NOMO-1 treated with dmso at 0.1 percent for 144 hours (cell line): ENCODE measurements around the gene DNAJB4.
"Not testable (repeated sequence)": the region's sequence is repeated elsewhere in the genome, so short reads cannot be mapped to it uniquely, and the experiment has no call there.

Experiments used
- DNase-seq: peaks from one replicate; lab custom pipeline; 2025; ENCODE audit not compliant: unreplicated experiment; lab: John Stamatoyannopoulos, UW

Gene DNAJB4

DNA sequence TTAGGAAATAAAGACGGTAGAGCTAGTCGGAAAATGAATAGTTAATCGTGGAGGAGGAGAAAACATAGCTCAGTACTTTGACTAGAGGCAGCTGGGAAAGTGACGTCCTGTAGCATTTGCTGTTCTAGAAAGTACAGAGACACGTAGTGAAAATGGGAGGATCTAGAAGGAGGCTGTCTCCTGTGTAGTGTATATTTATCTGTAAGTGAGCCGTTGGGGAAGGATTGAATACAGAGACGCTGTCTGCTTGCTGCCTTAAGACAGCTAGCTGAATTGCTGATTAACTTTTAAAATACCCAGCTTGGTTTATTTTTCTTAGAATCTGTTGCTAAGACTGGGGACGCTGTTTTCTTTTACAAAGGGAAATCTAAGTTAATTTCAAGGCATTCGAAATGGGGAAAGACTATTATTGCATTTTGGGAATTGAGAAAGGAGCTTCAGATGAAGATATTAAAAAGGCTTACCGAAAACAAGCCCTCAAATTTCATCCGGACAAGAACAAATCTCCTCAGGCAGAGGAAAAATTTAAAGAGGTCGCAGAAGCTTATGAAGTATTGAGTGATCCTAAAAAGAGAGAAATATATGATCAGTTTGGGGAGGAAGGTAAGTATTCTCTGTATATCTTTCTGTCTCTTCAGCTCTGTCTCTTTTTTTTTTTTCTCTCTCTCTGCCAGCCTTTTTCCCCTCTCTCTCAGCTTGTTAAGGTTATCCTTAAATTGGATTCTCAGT, at the start of gene DNAJB4:
Gene DNAJB4, plus strand, starts transcription at position 221 of the 729 bp plus-strand sequence. Its CDS starts 172 bp downstream, at position 393.
- peak; percentile 75 for DNase-seq

DNA sequence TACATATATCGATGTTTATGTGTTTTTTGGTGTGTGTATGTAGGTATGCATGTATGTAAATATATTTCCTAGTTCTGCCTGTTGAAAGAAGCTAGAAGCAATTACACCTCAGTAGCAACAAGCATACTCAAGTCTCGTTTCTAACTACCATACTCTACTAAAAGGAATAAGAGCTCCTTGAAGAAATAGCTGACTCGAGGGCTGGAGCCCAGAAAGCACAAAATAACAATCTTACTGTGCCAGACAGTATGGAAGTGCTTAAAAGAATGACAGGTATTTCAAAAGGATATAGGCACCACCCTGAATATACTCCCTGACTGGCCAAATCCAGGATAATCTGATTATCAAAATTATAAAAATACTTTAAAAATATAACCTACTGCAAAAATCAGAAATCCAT, 49.0 kb upstream of the DNAJB4 start:
- no peak for DNase-seq

DNA sequence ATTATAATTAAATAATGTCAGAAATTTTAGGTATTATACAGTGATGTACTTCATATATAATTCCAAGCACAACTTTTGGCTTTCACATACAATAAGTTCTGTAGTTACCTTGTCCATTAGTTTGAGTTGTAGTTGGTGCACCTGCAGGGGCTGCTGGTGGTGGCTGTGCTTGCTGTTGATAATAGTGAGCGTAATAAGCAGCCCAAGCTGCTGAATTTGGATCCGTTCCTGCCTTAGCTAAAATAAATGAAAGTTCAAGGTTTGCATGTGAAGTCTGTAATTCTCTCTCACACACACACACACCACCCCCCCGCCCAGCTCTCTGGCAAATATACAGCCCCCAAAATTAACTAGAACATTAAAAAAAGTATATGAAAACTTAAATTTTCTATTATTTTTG, 48.3 kb upstream of the DNAJB4 start:
- no peak for DNase-seq

DNA sequence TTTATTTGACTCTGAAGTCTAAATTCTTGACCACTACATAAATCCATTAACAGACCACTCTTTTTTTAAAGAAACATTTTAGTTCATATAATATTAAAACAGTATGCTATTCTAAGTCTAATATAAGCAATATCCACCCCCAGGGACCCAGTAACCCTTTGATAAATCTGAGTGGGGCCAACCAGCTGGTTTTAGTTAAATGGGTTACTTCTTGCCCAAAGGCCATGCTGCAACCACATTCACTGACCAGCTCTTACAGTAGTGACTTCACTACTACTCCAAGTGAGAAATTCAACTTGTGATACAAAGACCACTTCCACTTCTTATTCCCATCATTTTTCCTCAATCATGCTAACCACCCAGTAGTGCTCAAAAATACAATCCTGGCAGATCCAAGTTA, 46.3 kb upstream of the DNAJB4 start:
- no peak for DNase-seq

DNA sequence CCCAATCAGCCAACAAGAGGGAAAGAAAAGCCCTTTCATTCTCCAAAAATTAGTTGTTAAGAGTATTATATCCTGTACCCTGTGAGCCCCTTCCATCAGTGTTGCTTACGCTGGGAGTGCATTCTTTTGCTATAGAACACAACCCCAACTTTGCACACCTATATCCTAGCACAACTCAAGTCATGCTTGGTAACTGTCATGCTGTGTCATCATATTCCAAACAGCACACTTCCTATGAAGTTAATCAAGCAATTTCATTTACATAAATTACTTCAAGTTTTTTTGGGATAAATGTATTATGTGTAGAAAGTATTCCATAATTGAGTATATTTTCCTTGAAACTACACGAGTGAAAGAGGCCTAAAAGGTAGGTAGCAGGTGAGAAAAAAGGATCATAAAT, 45.9 kb upstream of the DNAJB4 start:
- no peak for DNase-seq

DNA sequence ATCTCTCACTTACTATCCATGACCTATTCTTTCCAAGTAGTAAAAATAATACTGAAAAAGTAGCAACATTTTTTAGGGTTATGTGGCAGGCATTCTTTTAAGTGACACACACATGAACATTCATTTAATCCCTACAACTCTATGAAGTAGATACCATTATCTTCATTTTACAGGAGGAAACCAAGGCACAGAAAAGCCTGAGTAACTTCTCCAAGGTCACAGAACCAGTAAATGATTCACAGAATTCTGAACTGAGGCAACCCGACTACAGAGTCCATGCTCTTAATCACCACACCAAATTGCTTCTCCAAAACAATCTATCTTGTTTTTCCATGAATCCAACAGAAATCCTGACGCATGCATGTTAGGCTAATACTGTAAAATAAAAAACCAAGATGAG, 43.3 kb upstream of the DNAJB4 start:
- no peak for DNase-seq

DNA sequence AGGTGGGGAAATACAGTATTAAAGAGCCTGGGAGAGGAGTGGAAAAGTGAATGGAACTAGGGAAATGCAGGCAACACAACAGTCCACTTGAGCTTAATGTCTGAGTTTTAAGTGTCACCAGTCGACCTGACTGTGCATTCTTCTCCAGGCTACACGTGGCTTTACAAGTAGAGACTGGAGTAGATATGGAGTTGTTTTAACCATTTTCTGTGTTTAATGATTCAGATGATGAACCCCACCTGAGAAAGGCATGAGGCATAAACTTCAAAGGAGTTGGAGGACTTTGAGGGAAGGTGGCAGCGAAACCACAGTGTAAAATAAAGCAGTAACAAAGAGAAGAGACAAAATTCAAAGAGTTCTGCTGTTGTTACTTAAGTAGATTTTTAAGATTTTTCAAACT, 38.4 kb upstream of the DNAJB4 start:
- no peak for DNase-seq

DNA sequence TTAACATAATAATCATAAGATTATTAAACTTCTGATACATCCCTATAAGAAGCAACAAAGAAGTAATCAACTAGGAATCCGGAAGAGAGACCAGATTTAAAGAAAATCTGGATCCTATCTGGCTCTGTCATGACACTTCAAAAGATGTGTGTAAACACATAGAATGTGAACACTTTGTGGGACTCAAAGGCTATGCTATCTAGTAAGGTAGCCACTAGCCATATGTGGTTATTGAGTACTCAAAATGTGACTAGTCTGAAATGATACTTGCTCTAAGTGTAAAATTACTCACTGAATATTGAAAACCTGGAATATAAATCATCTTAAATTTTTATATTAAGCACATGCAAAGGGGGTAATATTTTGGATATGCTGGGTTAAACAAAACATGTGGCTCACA, 34.5 kb upstream of the DNAJB4 start:
- no peak for DNase-seq

DNA sequence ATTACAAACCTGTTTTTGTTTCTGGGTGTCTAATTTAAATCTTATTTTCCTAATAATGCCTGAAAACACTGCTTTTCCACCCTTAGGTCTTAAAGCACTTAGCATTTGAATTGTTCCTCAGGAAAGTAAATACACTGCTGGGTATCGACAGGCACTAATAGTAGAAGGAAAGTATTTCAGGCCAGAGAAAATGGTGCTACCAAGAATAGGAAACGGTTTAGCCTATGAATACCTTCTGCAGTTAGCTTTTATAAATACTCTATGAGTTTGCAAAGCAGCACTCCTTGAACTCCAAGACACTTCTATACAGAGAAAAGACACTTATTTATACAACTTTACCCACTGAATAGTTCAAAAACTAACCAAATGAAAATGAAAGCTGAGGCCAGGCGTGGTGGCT, 32.7 kb upstream of the DNAJB4 start:
- DNase-seq: no peak

DNA sequence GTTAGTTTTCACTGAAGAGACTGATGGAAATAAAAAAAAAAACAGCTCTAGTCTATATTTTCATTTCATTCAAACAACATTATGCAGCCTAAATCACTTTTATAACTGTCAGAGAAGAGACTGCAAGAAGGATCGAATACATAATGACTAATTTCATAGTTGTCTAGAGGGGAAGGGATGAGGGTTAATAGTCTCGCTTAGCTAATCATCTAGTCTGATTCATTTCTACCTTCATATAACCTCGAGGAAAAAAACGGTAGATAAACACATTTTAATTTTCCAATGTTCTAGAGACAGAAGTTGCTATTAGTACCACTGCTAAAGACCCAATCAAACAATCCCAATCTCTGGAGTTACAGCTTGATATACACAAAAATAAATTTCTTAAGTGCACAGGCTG, 29.4 kb upstream of the DNAJB4 start:
- DNase-seq: no peak

DNA sequence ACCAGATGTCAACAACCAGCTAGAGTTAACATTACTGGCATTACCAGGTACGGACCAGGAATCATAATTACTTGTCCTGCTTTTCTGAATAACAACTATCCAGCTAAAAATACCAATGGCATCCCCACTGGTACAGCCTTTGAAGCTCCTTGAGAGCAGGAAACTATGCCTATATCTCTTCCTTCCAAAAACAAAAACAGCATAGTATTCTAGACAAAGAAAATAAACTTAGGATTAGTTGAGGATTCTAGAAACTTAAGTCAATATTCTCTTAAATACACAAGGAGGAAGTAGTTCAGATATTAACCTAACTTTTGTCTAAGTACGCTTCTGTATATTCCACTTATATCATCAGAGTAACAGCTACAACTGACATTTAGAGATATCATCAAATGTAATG, 28.8 kb upstream of the DNAJB4 start:
- DNase-seq: no peak

DNA sequence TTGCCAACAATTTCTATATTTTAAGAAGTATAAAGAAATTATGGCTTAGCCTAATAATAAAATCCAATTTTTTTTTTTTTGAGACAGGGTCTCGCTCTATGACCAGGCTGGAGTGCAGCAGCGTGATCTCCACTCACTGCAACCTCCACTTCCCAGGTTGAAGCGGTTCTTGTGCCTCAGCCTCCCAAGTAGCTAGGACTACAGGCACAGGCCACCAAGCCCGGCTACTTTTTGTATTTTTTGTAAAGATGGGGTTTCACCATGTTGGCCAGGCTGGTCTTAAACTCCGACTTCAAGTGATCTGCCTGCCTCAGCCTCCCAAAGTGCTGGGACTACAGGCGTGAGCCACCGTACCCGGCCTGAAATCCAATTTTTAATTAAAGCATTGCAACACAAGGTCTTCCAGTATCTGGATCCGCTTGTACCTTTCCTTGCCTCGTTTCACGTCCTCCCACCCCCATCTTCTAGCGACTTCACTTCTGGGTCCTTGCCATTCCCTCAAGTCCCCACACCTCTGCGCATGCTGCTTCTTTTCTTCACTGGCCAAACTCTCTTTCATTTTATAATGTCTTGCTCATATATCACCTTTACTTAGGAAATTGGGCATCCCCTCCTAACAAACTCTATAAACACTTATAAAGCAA, 28.2 kb upstream of the DNAJB4 start:
- no peak for DNase-seq

DNA sequence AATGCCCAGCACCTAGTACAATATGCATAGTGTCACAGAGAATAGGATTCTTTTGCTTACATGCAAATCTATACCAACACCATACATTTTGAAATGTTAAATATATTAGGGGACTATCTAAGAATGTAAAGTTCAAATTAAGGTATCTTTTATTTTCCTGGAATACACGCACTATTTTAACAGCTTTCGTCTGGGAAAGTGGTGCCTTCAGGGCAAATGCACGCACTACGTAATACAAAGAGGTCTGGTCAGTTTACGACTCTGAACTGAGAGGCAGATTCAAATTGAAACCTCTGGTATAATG, 26.8 kb upstream of the DNAJB4 start:
- DNase-seq: no peak

DNA sequence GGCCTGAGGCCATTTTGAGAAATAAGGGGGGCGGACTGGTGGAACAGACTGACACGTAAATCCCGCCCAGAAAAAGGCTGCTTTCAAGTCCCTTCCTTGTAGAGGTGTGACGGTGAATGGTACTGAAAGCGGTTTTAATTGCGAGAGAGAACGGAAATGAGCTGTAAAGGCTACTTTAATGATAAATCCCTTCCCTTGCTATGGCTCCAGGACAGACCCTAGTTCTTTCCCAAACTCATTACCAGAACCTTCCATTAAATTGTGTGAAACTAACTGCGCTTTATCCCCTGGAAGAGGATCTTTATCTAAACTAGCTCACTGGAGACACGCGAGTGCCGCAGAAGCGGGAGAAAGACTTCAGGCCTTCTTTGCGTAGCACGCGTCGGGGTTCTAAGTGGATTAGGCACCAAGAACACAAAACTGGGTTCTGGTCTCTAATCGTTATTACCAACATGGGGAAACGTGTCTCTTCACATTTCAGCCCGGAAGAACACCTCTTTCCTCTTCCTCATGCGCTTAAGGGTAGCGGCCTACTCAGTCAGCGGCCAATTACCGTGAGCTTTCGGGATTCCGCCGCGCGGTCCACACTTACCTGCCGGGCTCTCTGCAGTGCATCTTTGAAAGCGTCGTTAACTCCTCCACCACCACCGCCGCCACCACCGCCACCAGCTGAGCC, 26.3 kb upstream of the DNAJB4 start:
- peak; percentile 89 for DNase-seq

DNA sequence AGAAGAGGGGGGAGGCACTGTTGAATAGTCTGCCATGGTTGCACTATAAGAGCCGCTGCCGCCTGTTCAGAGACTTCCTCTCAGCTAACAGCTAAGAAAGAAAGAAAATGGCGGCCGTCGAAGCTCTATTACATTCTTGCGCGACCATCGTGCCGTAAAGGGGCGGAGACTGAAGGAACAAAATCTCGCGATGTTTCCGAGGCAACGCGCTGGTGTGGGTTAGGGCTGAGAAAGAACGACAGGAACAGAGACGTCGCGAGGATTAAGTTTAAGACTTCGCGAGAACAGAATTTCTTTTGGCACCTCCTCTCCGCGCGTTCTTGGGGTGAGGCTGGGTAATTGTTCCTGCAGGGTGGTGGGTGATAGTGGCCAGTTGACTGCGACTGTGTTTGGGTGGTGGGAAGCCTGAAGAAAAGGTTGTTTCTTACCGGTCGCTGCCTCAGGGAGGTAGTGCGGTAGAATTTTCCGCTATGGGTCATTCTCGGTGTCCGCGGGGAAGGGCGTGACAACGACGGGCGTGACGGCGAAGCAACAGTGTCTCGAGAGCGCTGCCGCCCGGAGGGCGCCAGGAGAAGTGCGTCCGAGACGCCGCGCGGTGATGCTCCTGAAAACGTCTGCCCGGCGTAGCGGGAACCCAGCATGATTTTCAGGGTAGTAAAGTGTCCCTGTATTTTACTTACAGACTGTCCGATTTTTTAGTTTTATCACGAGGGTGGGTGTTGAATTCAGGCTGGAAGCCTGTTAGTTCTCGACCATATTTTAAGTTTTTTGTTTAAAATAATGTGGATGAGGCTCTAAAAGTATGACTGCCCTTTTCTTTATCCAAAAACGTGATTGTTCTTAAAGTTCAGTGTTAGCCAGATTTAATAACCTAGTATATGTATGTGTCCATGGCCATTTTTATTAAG, 25.5 kb upstream of the DNAJB4 start, which contains the start of gene FUBP1:
Gene FUBP1, minus strand, starts transcription at position 104 of the 908 bp plus-strand sequence. Its CDS starts 68 bp downstream, at position 36.
- DNase-seq: peak; percentile 97

DNA sequence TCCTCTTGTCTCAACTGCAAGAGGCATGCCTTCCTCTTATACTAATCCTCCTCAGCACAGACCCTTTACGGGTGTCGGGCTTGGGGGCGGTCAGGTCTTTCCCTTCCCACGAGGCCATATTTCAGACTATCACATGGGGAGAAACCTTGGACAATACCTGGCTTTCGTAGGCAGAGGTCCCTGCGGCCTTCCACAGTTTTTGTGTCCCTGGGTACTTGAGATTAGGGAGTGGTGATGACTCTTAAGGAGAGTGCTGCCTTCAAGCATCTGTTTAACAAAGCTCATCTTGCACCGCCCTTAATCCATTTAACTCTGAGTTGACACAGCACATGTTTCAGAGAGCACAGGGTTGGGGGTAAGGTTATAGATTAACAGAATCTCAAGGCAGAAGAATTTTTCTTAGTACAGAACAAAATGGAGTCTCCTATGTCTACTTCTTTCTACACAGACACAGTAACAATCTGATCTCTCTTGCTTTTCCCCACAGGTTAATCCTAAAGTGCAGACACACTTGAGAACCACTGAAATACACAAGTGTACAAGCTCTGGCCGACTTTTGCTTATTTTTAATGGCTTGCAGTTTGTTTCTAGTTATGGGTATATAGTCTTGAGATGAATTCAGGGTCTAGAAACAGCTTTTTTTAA, 21.3 kb upstream of the DNAJB4 start:
- DNase-seq: not testable (repeated sequence)

DNA sequence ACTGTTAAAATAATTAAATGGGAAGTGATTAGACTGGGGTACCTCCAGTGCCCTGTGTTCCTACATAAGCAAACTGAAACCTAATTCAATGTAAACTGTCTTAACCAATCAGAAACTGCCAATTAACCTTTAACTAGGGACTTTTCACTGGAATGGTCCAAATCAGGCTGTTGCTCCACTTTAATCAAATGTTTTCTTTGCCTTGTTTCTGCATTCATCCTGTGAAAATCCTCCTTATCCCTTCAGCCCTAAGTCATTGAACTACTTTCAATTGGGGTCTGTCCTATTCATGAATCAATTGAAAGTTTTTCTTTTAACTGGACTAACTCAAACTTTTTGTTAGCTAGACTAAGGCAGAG, 20.8 kb upstream of the DNAJB4 start:
- no peak for DNase-seq

DNA sequence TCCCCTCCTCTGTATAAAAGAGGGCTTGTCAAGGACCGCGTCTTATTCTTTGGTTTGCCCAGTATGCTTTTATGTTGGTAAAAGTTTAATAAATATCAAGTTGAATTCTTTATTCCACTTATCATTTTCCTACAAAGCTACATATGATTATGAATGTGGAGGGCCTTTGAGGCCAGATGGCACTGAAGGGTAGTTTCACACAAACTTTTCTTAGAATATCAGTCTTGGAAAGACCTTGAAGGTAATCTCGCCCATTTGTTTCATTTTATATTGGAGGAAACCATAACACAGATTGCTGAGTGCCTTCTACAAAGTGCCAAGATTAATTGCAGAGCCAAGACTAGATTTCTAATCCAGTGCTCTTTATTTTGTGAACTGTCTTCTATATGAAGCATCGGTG, 20.1 kb upstream of the DNAJB4 start:
- no peak for DNase-seq

DNA sequence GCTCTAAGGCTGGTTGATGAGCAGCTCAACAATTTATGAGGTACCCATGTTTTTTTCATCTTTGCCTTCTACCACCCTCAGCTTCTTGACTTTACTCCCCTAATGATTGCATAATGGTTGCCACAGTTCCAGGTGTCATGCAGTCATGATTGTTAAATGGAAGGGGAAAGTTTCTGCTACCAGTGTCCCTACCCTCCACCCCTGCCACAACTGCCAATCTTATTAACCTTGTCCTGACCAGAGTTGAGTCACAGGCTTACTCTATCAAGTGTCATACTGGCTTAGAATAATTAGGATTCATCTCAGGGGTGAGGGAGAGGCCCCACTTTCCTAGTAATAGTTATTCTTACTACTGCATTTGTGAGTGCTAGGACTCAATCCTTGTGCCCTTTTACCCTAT, 17.9 kb upstream of the DNAJB4 start:
- no peak for DNase-seq

DNA sequence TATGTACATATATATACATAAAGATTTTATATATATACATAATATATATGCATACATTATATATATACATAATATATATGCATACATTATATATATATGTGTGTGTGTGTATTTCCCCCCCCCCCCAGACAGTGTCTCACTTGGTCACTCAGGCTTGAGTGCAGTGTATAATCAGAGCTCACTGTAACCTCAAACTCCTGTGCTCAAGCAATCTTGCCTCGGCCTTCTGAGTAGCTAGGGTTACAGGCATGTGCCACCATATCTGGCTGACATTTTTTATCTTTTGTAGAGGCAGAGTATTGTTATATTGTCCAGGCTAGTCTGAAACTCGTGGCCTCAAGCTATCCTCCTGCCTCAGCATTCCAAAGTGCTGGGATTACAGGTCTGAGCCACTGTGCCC, 16.8 kb upstream of the DNAJB4 start:
- DNase-seq: no peak

DNA sequence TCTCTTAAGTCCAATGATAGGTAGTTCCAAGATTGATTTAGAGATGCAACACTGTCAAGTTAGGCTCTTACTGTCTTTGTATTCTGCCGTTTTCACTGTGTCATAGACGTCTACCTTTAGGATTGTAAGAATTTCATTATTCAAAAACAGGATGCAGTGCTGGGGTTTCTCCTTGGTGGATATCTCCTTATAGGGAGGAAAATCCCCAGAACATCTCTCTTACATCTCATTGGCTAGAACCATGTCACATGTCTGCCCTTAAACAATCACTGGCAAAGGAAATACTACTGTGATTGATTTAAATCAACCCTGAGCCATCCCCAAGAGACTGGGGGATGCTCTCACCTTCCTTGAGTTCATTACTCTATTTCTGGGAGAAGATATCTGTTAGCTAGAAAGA, 15.0 kb upstream of the DNAJB4 start:
- DNase-seq: no peak
